Measurements from ENCODE around the gene SPDYE2B. TPM values are rescaled to one million over a fixed set of nuclear protein-coding genes. Genes with fewer than 3 reads are reported as not detected.
"Not testable (repeated sequence)": the region's sequence is repeated elsewhere in the genome, so short reads cannot be mapped to it uniquely, and the experiment has no call there.

SPDYE2B gene
- total and polyA plus RNA-seq, 9 of the 15 experiments (the other 6 are each of a cell fraction or from before 2014, with no cell fraction given) = not detected

DNA sequence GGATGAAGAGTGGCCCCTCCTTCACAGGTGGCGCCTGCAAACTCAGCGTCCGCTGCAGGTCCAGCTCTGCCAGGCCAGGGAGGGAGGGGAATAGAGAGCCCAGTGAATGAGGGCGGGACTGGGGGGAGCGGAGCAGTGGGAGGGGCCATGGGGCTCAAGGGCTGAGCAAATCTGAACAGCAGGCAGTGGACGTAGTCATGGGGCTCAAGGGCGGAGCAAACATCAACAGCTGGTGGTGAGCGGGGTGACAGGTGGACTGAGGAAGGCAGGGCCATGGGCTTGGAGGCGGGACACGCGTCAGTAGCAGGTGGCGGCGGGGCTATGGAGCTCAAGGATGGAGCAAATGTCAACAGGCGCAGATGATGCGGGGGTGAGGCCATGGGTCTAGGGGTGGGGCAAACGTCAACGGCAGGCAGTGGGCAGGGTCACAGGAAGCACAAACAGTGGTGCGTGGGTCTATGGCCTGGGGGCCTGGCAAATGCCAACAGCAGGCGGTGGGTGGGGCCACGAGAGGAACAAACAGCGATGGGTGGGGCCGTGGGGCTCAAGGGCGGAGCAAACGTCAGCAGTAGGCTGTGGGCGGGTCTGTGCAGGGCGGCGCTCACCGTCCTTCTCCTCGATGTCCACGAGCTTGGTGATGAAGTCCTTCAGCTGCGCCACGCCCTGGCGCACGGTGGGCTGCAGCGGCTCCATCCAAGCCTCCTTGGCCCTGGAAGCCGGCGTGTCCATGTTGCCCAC is 38.3 kb downstream of the SPDYE2B start:
- POLR2A ChIA-PET; FAIRE-seq; DNase-seq (ENCODE audit: extremely low read depth in 1 of 4, low spot score in 3 of 4): not testable (repeated sequence)

DNA sequence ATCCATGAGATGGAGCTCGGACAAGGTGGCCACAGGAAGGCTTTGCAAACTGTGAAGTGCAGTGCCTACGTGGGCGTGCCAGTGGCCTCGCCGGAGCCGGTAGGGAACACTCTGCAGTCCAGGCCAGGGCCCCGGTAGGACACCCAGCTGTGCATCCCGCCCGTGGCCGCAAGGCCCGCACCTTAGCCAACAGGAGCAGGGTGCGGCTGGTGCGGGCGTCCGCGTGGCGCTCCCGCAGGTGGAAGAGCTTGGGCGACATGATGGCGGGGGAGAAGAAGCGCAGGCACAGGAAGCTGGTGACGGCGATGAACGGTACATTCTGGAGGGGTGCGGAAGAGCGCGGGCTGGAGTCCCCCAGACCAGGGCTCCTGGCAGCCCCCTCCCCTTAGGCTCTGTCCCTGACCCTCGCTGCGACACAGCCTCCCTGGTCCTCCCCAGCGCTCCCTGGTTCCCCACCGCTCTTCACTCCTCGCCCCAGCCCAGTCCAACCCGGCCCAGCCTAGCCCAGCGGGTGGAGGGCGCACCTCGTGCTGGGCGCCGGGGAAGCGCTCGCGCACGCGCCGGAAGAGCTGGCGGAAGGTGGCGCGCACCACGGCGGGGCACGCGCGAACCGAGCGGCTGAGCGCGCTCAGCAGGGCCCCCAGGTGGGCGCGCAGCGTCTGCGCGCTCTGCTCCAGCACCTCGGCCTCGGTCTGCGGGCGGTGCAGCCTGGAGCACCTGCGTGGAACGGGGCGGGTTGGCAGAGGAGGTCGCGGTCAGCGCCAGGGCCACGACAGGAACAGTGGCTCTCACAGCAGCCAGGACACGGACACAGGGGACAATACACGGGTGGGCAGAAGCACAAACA is 39.5 kb downstream of the SPDYE2B start:
- H3K9me1 ChIP-seq (ENCODE audit: control insufficient read depth, insufficient read depth, low read length); CTCF ChIA-PET (ENCODE audit: low intra/inter-chr PET ratio); intact Hi-C loops (cut with micrococcal nuclease); in situ Hi-C loops (cut with MboI); H3K36me3 ChIP-seq (ENCODE audit: control insufficient read depth, insufficient read depth, low read length); H3K4me2 ChIP-seq (ENCODE audit: insufficient read depth, low read length); BruUV-seq (replicated peaks); H3K9ac ChIP-seq (ENCODE audit: insufficient read depth in 1 of 2, low read depth in 2 of 2, low read length in 2 of 2); H3K27me3 ChIP-seq (ENCODE audit: control insufficient read depth in 2 of 2, insufficient read depth in 2 of 2, low read length in 2 of 2); H3K4me1 ChIP-seq (replicated peaks in 1 of 2; ENCODE audit: control insufficient read depth in 2 of 2, insufficient read depth in 2 of 2, low read length in 2 of 2); H2AFZ ChIP-seq (ENCODE audit: low read depth, low read length); H3K4me3 ChIP-seq; FAIRE-seq; POLR2A ChIA-PET; H4K20me1 ChIP-seq (replicated peaks; ENCODE audit: control insufficient read depth, insufficient read depth, low read length); H3K9me3 ChIP-seq (replicated peaks; ENCODE audit: control insufficient read depth, insufficient read depth, low read depth, low read length); ATAC-seq; DNase-seq (ENCODE audit: extremely low read depth in 1 of 4, low spot score in 3 of 4); H3K79me2 ChIP-seq (ENCODE audit: control insufficient read depth, insufficient read depth, low read length); H3K27ac ChIP-seq (ENCODE audit: extremely low read depth, low read depth, low read length): not testable (repeated sequence)
- WGBS (ENCODE audit: insufficient coverage, low coverage, missing lambda C conversion rate) = 93% methylated on average over 3 of the region's 74 CpGs

More for the DNA sequence above, 38.3 kb downstream of the SPDYE2B start:
- in situ Hi-C loops (cut with MboI); CTCF ChIA-PET (ENCODE audit: low intra/inter-chr PET ratio); H3K4me2 ChIP-seq (ENCODE audit: insufficient read depth, low read length); H3K27me3 ChIP-seq (ENCODE audit: control insufficient read depth in 2 of 2, insufficient read depth in 2 of 2, low read length in 2 of 2); H3K9me3 ChIP-seq (replicated peaks; ENCODE audit: control insufficient read depth, insufficient read depth, low read depth, low read length); intact Hi-C loops (cut with micrococcal nuclease); H3K9ac ChIP-seq (ENCODE audit: insufficient read depth in 1 of 2, low read depth in 2 of 2, low read length in 2 of 2); BruUV-seq (replicated peaks); H2AFZ ChIP-seq (ENCODE audit: low read depth, low read length); H3K4me1 ChIP-seq (replicated peaks in 1 of 2; ENCODE audit: control insufficient read depth in 2 of 2, insufficient read depth in 2 of 2, low read length in 2 of 2); H3K27ac ChIP-seq (ENCODE audit: extremely low read depth, low read depth, low read length); H3K36me3 ChIP-seq (ENCODE audit: control insufficient read depth, insufficient read depth, low read length); H3K79me2 ChIP-seq (ENCODE audit: control insufficient read depth, insufficient read depth, low read length); H4K20me1 ChIP-seq (replicated peaks; ENCODE audit: control insufficient read depth, insufficient read depth, low read length); H3K9me1 ChIP-seq (ENCODE audit: control insufficient read depth, insufficient read depth, low read length); H3K4me3 ChIP-seq: not testable (repeated sequence)
- WGBS (ENCODE audit: insufficient coverage, low coverage, missing lambda C conversion rate) = no CpG with 5 or more reads among the region's 37 CpGs
- peak; percentile 98 for ATAC-seq

DNA sequence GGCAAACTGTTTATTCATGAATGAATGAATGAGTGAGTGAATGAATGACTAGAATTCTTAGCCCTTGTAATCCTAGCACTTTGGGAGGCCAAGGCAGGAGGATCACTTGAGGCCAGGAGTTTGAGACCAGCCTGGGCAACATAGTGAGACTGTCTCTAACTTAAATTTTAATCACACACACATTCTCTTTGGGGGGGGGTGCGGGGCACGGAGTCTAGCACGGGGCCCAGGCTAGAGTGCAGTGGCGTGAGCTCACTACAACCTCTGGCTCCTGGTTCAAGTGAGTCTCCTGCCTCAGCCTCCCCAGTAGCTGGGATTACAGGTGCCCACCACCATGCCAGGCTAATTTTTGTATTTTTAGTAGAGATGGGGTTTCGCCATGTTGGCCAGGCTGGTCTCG is 40.5 kb downstream of the SPDYE2B start:
- WGBS (ENCODE audit: insufficient coverage, low coverage, missing lambda C conversion rate) = 88% methylated on average over 4 of the region's 6 CpGs
- H3K9me1 ChIP-seq (ENCODE audit: control insufficient read depth, insufficient read depth, low read length); H3K27me3 ChIP-seq (ENCODE audit: control insufficient read depth in 2 of 2, insufficient read depth in 2 of 2, low read length in 2 of 2); intact Hi-C loops (cut with micrococcal nuclease); POLR2A ChIA-PET; BruUV-seq (replicated peaks); H2AFZ ChIP-seq (ENCODE audit: low read depth, low read length); H3K4me3 ChIP-seq; DNase-seq (ENCODE audit: extremely low read depth in 1 of 4, low spot score in 3 of 4); H3K4me2 ChIP-seq (ENCODE audit: insufficient read depth, low read length); in situ Hi-C loops (cut with MboI); H3K27ac ChIP-seq (ENCODE audit: extremely low read depth, low read depth, low read length); H3K36me3 ChIP-seq (ENCODE audit: control insufficient read depth, insufficient read depth, low read length); H3K9me3 ChIP-seq (replicated peaks; ENCODE audit: control insufficient read depth, insufficient read depth, low read depth, low read length); H4K20me1 ChIP-seq (replicated peaks; ENCODE audit: control insufficient read depth, insufficient read depth, low read length); CTCF ChIA-PET (ENCODE audit: low intra/inter-chr PET ratio); H3K4me1 ChIP-seq (replicated peaks in 1 of 2; ENCODE audit: control insufficient read depth in 2 of 2, insufficient read depth in 2 of 2, low read length in 2 of 2); FAIRE-seq; H3K9ac ChIP-seq (ENCODE audit: insufficient read depth in 1 of 2, low read depth in 2 of 2, low read length in 2 of 2); H3K79me2 ChIP-seq (ENCODE audit: control insufficient read depth, insufficient read depth, low read length); ATAC-seq: not testable (repeated sequence)
